Measurements from ENCODE around the gene SLIT1.

SLIT1 gene

GRCh38 chr10:97103316-97104080 is 82.3 kb downstream of the SLIT1 start:
- no peak overlapping the region for H3K27ac ChIP-seq
- H3K36me3 ChIP-seq: no peaks in the 10 kb centered on the region
- no peak for TF ChIP-seq CTCF (IDR thresholded peaks at IDR 0.05)
- H3K4me1 ChIP-seq (ENCODE audit: control insufficient read depth in 1 of 2, insufficient read depth in 1 of 2, low read depth in 1 of 2, low read length in 1 of 2): no peaks in the 10 kb centered on the region
- H3K9me3 ChIP-seq: no peaks in the 10 kb centered on the region
- H3K27me3 ChIP-seq: peaks cover 13% of the 10 kb centered on the region
- no peak overlapping the region for H3K4me3 ChIP-seq (ENCODE audit: low read depth in 1 of 2, low read length in 1 of 2)

GRCh38 chr10:97102441-97102840 is 83.3 kb downstream of the SLIT1 start:
- peaks cover 24% of the 10 kb centered on the region for H3K27me3 ChIP-seq
- H3K9me3 ChIP-seq: no peaks in the 10 kb centered on the region
- no peaks in the 10 kb centered on the region for H3K36me3 ChIP-seq
- H3K4me1 ChIP-seq (ENCODE audit: control insufficient read depth in 1 of 2, insufficient read depth in 1 of 2, low read depth in 1 of 2, low read length in 1 of 2): no peaks in the 10 kb centered on the region
- no peak for TF ChIP-seq CTCF (IDR thresholded peaks at IDR 0.05)
- H3K27ac ChIP-seq: no peak overlapping the region
- no peak overlapping the region for H3K4me3 ChIP-seq (ENCODE audit: low read depth in 1 of 2, low read length in 1 of 2)

GRCh38 chr10:97101166-97101940 is 84.4 kb downstream of the SLIT1 start:
- no peaks in the 10 kb centered on the region for H3K4me1 ChIP-seq (ENCODE audit: control insufficient read depth in 1 of 2, insufficient read depth in 1 of 2, low read depth in 1 of 2, low read length in 1 of 2)

GRCh38 chr10:97100657-97101056 is 85.1 kb downstream of the SLIT1 start:
- no peaks in the 10 kb centered on the region for H3K36me3 ChIP-seq
- no peak overlapping the region for H3K27ac ChIP-seq
- TF ChIP-seq CTCF (IDR thresholded peaks at IDR 0.05): no peak
- peaks cover 42% of the 10 kb centered on the region for H3K27me3 ChIP-seq
- H3K9me3 ChIP-seq: no peaks in the 10 kb centered on the region
- no peak overlapping the region for H3K4me3 ChIP-seq (ENCODE audit: low read depth in 1 of 2, low read length in 1 of 2)
- no peaks in the 10 kb centered on the region for H3K4me1 ChIP-seq (ENCODE audit: control insufficient read depth in 1 of 2, insufficient read depth in 1 of 2, low read depth in 1 of 2, low read length in 1 of 2)

More at GRCh38 chr10:97101166-97101940, 84.4 kb downstream of the SLIT1 start:
- Histone ChIP-seq H3K27me3 (peaks cover 35% of the 10 kb centered on the region), H3K27ac (no peak overlapping the region), H3K9me3 (no peaks in the 10 kb centered on the region), H3K36me3 (no peaks in the 10 kb centered on the region), H3K4me3 (ENCODE audit: low read depth in 1 of 2, low read length in 1 of 2) (no peak overlapping the region)
- TF ChIP-seq CTCF (IDR thresholded peaks at IDR 0.05): no peak

- Histone ChIP-seq H3K4me3 (ENCODE audit: low read depth in 1 of 2, low read length in 1 of 2) (no peak overlapping the region), H3K36me3 (no peaks in the 10 kb centered on the region), H3K4me1 (ENCODE audit: control insufficient read depth in 1 of 2, insufficient read depth in 1 of 2, low read depth in 1 of 2, low read length in 1 of 2) (no peaks in the 10 kb centered on the region), H3K9me3 (no peaks in the 10 kb centered on the region), H3K27ac (no peak overlapping the region), H3K27me3 (peaks cover 50% of the 10 kb centered on the region)
- no peak for TF ChIP-seq CTCF (IDR thresholded peaks at IDR 0.05)
Measured at GRCh38 chr10:97099868-97100267, 85.9 kb downstream of the SLIT1 start.
